ENCODE measurements around the gene PTPRN2.

Gene PTPRN2

DNA sequence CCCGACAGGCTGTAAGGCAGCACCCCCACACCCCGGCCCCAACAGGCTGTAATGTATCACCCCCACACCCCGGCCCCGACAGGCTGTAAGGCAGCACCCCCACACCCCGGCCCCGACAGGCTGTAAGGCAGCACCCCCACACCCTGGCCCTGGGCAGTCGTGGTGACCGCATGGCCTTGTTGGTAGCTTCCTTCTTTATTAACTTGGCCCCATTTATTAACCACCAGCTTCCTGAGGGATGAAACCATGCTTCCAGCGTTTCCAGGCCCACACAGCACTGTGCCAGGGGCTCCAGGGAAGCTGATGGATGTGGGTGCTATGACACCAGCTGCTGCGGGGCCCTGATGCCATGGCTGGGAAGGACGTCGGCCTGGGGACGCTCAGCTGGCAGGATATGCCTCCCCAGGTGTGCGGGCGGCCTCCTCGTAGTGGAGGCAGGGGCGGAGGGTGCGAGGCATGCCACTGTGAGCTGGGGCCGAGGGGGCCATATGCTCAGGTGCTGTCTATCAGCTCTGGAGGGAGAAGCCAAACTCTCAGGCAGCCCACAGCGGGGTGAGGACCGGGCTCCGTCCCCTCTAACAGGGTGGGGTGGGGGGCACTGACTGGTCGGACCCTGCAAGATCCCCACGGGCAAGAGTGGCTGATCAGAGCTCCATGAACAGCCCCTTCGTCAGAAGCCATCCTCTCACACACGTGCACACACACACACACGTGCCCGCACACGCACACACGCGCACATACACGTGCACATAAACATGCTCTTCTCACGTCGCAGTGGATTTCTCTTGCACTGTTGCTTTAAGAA lies 311.0 kb downstream of the PTPRN2 start:
- Histone ChIP-seq H3K4me1 (ENCODE audit: control insufficient read depth in 2 of 2, insufficient read depth in 1 of 2, low read depth in 1 of 2, low read length in 2 of 2) (no peaks in the 10 kb centered on the region), H3K27me3 (ENCODE audit: control insufficient read depth in 3 of 3, insufficient read depth in 3 of 3, low read depth in 1 of 3, low read length in 3 of 3) (peaks cover 0 to 3% (median 0%) of the 10 kb centered on the region in 3 experiments), H2BK5ac (ENCODE audit: low read length) (no peak overlapping the region), H2AK5ac (ENCODE audit: low read depth, low read length) (peak overlapping the region; percentile 75), H2AFZ (ENCODE audit: low read length) (no peak overlapping the region), H3K9ac (ENCODE audit: low read depth, low read length, poor library complexity) (no peak overlapping the region), H4K91ac (ENCODE audit: low read depth, low read length, poor library complexity) (no peak overlapping the region), H2BK12ac (ENCODE audit: low read length) (no peak overlapping the region), H3K4ac (ENCODE audit: low read length) (no peak overlapping the region), H3K18ac (ENCODE audit: low read length) (peak overlapping the region; percentile 71), H3K79me1 (ENCODE audit: low read depth, low read length) (no peaks in the 10 kb centered on the region), H3K9me3 (replicated peaks in 1 of 2; ENCODE audit: control insufficient read depth in 2 of 2, insufficient read depth in 1 of 2, low read depth in 1 of 2, low read length in 2 of 2) (peaks cover 0 to 3% of the 10 kb centered on the region in 2 donors), H3K36me3 (replicated peaks in 1 of 2; ENCODE audit: control insufficient read depth in 2 of 2, insufficient read depth in 2 of 2, low read length in 2 of 2) (no peaks in the 10 kb centered on the region), H3K4me3 (ENCODE audit: low read length in 2 of 2) (peak overlapping the region in 1 of 2 donors; percentile 19), H3K23ac (ENCODE audit: low read depth, low read length, poor library complexity) (peak overlapping the region; percentile 17), H4K8ac (ENCODE audit: low read depth, low read length) (no peak overlapping the region), H3K14ac (ENCODE audit: low read length) (no peak overlapping the region), H3K27ac (replicated peaks; ENCODE audit: low read length) (no peak overlapping the region), H2BK15ac (ENCODE audit: low read length) (no peak overlapping the region), H3K4me2 (ENCODE audit: insufficient read depth, low read length, poor library complexity, severe bottlenecking) (no peak overlapping the region), H2BK120ac (ENCODE audit: low read depth, low read length) (no peak overlapping the region)
- no peak for DNase-seq (ENCODE audit: low spot score)
- no CpG with 5 or more reads among the region's 34 CpGs for WGBS, 2 donors (ENCODE audit: extremely low coverage in 2 of 2, insufficient read length in 2 of 2, insufficient replicate concordance in 1 of 2)

- H2BK5ac ChIP-seq (ENCODE audit: low read length): peak overlapping the region; percentile 66
- no peak overlapping the region for H3K23ac ChIP-seq (ENCODE audit: low read depth, low read length, poor library complexity)
- peak overlapping the region; percentile 41 for H2BK12ac ChIP-seq (ENCODE audit: low read length)
- no peak overlapping the region for H2AK5ac ChIP-seq (ENCODE audit: low read depth, low read length)
- no peaks in the 10 kb centered on the region for H3K4me1 ChIP-seq (ENCODE audit: control insufficient read depth in 2 of 2, insufficient read depth in 1 of 2, low read depth in 1 of 2, low read length in 2 of 2)
- H3K14ac ChIP-seq (ENCODE audit: low read length): no peak overlapping the region
- DNase-seq (ENCODE audit: low spot score): no peak
- no peak overlapping the region for H3K4ac ChIP-seq (ENCODE audit: low read length)
- peak overlapping the region; percentile 57 for H3K18ac ChIP-seq (ENCODE audit: low read length)
- no peak overlapping the region for H2AFZ ChIP-seq (ENCODE audit: low read length)
- no peaks in the 10 kb centered on the region for H3K79me1 ChIP-seq (ENCODE audit: low read depth, low read length)
- H4K8ac ChIP-seq (ENCODE audit: low read depth, low read length): no peak overlapping the region
- no CpG with 5 or more reads among the region's 22 CpGs for WGBS, 2 donors (ENCODE audit: extremely low coverage in 2 of 2, insufficient read length in 2 of 2, insufficient replicate concordance in 1 of 2)
- no peak overlapping the region for H3K9ac ChIP-seq (ENCODE audit: low read depth, low read length, poor library complexity)
- peaks cover 0 to 3% of the 10 kb centered on the region in 2 donors for H3K9me3 ChIP-seq (replicated peaks in 1 of 2; ENCODE audit: control insufficient read depth in 2 of 2, insufficient read depth in 1 of 2, low read depth in 1 of 2, low read length in 2 of 2)
- peaks cover 0 to 3% (median 0%) of the 10 kb centered on the region in 3 experiments for H3K27me3 ChIP-seq (ENCODE audit: control insufficient read depth in 3 of 3, insufficient read depth in 3 of 3, low read depth in 1 of 3, low read length in 3 of 3)
- H3K4me2 ChIP-seq (ENCODE audit: insufficient read depth, low read length, poor library complexity, severe bottlenecking): no peak overlapping the region
- no peak overlapping the region for H2BK120ac ChIP-seq (ENCODE audit: low read depth, low read length)
- H3K4me3 ChIP-seq (ENCODE audit: low read length in 2 of 2): no peak overlapping the region
- no peak overlapping the region for H4K91ac ChIP-seq (ENCODE audit: low read depth, low read length, poor library complexity)
- no peak overlapping the region for H3K27ac ChIP-seq (replicated peaks; ENCODE audit: low read length)
- no peaks in the 10 kb centered on the region for H3K36me3 ChIP-seq (replicated peaks in 1 of 2; ENCODE audit: control insufficient read depth in 2 of 2, insufficient read depth in 2 of 2, low read length in 2 of 2)
- no peak overlapping the region for H2BK15ac ChIP-seq (ENCODE audit: low read length)
Measured at GRCh38 chr7:158275711-158276413, 311.8 kb downstream of the PTPRN2 start.

DNA sequence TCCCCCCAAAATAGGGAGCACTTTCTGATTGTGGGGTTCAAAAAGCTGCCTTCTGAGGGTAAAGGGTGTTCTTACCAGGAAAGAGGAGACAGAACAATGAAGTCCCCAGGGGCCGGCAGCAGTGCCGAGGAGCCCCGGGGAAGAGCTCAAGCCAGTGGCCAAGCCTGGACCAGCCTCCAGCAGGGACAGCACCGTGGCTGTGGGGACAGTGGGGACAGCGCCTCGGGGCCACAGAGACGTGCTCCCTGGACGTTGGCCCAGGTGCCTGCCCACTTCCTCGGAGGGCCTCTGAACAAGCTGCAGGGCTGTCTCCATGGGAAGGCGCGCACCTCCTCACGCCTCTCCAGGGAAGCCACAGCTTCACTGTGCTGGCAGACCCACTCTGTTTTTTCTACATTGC lies 312.6 kb downstream of the PTPRN2 start:
- peaks cover 3% of the 10 kb centered on the region for H3K79me1 ChIP-seq (ENCODE audit: low read depth, low read length)
- no CpG with 5 or more reads among the region's 12 CpGs for WGBS, 2 donors (ENCODE audit: extremely low coverage in 2 of 2, insufficient read length in 2 of 2, insufficient replicate concordance in 1 of 2)
- no peak overlapping the region for H2BK5ac ChIP-seq (ENCODE audit: low read length)
- no peak overlapping the region for H2AFZ ChIP-seq (ENCODE audit: low read length)
- no peak overlapping the region for H3K23ac ChIP-seq (ENCODE audit: low read depth, low read length, poor library complexity)
- no peak overlapping the region for H3K4me3 ChIP-seq (ENCODE audit: low read length in 2 of 2)
- H2BK15ac ChIP-seq (ENCODE audit: low read length): no peak overlapping the region
- H3K27me3 ChIP-seq (ENCODE audit: control insufficient read depth in 3 of 3, insufficient read depth in 3 of 3, low read depth in 1 of 3, low read length in 3 of 3): no peaks in the 10 kb centered on the region
- no peak overlapping the region for H3K27ac ChIP-seq (replicated peaks; ENCODE audit: low read length)
- H2AK5ac ChIP-seq (ENCODE audit: low read depth, low read length): no peak overlapping the region
- H3K4ac ChIP-seq (ENCODE audit: low read length): no peak overlapping the region
- H2BK12ac ChIP-seq (ENCODE audit: low read length): no peak overlapping the region
- no peak overlapping the region for H3K9ac ChIP-seq (ENCODE audit: low read depth, low read length, poor library complexity)
- peaks cover 0 to 1% of the 10 kb centered on the region in 2 donors for H3K9me3 ChIP-seq (replicated peaks in 1 of 2; ENCODE audit: control insufficient read depth in 2 of 2, insufficient read depth in 1 of 2, low read depth in 1 of 2, low read length in 2 of 2)
- no peak overlapping the region for H3K14ac ChIP-seq (ENCODE audit: low read length)
- H3K18ac ChIP-seq (ENCODE audit: low read length): peak overlapping the region; percentile 84
- H2BK120ac ChIP-seq (ENCODE audit: low read depth, low read length): no peak overlapping the region
- no peak overlapping the region for H4K8ac ChIP-seq (ENCODE audit: low read depth, low read length)
- H4K91ac ChIP-seq (ENCODE audit: low read depth, low read length, poor library complexity): no peak overlapping the region
- H3K4me2 ChIP-seq (ENCODE audit: insufficient read depth, low read length, poor library complexity, severe bottlenecking): no peak overlapping the region
- no peaks in the 10 kb centered on the region for H3K36me3 ChIP-seq (replicated peaks in 1 of 2; ENCODE audit: control insufficient read depth in 2 of 2, insufficient read depth in 2 of 2, low read length in 2 of 2)
- H3K4me1 ChIP-seq (ENCODE audit: control insufficient read depth in 2 of 2, insufficient read depth in 1 of 2, low read depth in 1 of 2, low read length in 2 of 2): no peaks in the 10 kb centered on the region
- DNase-seq (ENCODE audit: low spot score): no peak

DNA sequence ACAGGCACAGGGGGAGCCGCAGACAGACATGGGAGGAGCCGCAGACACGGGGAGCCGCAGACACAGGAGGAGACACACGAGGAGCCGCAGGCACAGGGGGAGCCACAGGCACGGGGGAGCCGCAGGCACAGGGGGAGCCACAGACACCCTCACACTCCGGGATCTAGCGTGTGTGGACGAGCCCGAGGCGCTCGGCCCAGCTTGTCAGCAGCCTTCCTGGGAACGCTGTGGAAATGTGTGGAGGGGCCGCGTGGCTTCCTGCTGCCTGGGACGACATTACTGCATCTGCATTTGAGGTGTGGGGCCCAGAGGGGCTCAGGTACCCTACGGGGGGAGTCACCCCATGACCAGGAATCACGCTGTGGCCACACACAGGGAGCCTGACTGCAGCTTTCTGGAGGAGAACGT lies 313.2 kb downstream of the PTPRN2 start:
- Histone ChIP-seq H2BK5ac (ENCODE audit: low read length) (no peak overlapping the region), H3K36me3 (replicated peaks in 1 of 2; ENCODE audit: control insufficient read depth in 2 of 2, insufficient read depth in 2 of 2, low read length in 2 of 2) (no peaks in the 10 kb centered on the region), H3K27me3 (ENCODE audit: control insufficient read depth in 3 of 3, insufficient read depth in 3 of 3, low read depth in 1 of 3, low read length in 3 of 3) (no peaks in the 10 kb centered on the region), H3K27ac (replicated peaks; ENCODE audit: low read length) (no peak overlapping the region), H3K23ac (ENCODE audit: low read depth, low read length, poor library complexity) (peak overlapping the region; percentile 68), H3K4me1 (ENCODE audit: control insufficient read depth in 2 of 2, insufficient read depth in 1 of 2, low read depth in 1 of 2, low read length in 2 of 2) (no peaks in the 10 kb centered on the region), H2AFZ (ENCODE audit: low read length) (no peak overlapping the region), H3K4ac (ENCODE audit: low read length) (no peak overlapping the region), H2AK5ac (ENCODE audit: low read depth, low read length) (peak overlapping the region; percentile 50), H4K91ac (ENCODE audit: low read depth, low read length, poor library complexity) (no peak overlapping the region), H2BK15ac (ENCODE audit: low read length) (no peak overlapping the region), H3K9ac (ENCODE audit: low read depth, low read length, poor library complexity) (no peak overlapping the region), H3K9me3 (replicated peaks in 1 of 2; ENCODE audit: control insufficient read depth in 2 of 2, insufficient read depth in 1 of 2, low read depth in 1 of 2, low read length in 2 of 2) (peaks cover 0 to 1% of the 10 kb centered on the region in 2 donors), H3K18ac (ENCODE audit: low read length) (peak overlapping the region; percentile 86), H3K79me1 (ENCODE audit: low read depth, low read length) (peaks cover 3% of the 10 kb centered on the region), H3K4me3 (ENCODE audit: low read length in 2 of 2) (no peak overlapping the region), H2BK12ac (ENCODE audit: low read length) (no peak overlapping the region), H4K8ac (ENCODE audit: low read depth, low read length) (no peak overlapping the region), H2BK120ac (ENCODE audit: low read depth, low read length) (no peak overlapping the region), H3K4me2 (ENCODE audit: insufficient read depth, low read length, poor library complexity, severe bottlenecking) (no peak overlapping the region), H3K14ac (ENCODE audit: low read length) (no peak overlapping the region)
- no peak for DNase-seq (ENCODE audit: low spot score)
- WGBS, 2 donors (ENCODE audit: extremely low coverage in 2 of 2, insufficient read length in 2 of 2, insufficient replicate concordance in 1 of 2): no CpG with 5 or more reads among the region's 21 CpGs
